NB4 (cell line): ENCODE measurements around the gene GIMAP2.

Source experiments
- DNase-seq: peaks from one replicate; pipeline ENCODE4 v3.0.0; 2010; ENCODE audit warnings: low read depth
- H3K4me3 ChIP-seq: one replicate; pipeline ENCODE4 v1.5.1; 2011; ENCODE audit warnings: mild to moderate bottlenecking, low read depth, low read length, moderate library complexity
- MYC ChIP-seq: IDR thresholded peaks from 2 replicates; pipeline ENCODE4 v1.6.1; 2011; ENCODE audit warnings: low read depth, low read length
- POLR2A ChIP-seq: IDR thresholded peaks from 2 replicates; pipeline ENCODE4 v1.6.1; 2011; ENCODE audit warnings: mild to moderate bottlenecking; ENCODE audit not compliant: insufficient read length; ENCODE audit errors: extremely low read depth
- TF ChIP-seq, protein P1 (sequence below): IDR thresholded peaks from one replicate; pipeline ENCODE4 v1.5.1; 2012; ENCODE audit warnings: low read depth, low read length
- TF ChIP-seq, protein P2 (sequence below): IDR thresholded peaks from 2 replicates; pipeline ENCODE4 v1.6.1; 2011; ENCODE audit warnings: low read depth, low read length

The GIMAP2 gene

DNA sequence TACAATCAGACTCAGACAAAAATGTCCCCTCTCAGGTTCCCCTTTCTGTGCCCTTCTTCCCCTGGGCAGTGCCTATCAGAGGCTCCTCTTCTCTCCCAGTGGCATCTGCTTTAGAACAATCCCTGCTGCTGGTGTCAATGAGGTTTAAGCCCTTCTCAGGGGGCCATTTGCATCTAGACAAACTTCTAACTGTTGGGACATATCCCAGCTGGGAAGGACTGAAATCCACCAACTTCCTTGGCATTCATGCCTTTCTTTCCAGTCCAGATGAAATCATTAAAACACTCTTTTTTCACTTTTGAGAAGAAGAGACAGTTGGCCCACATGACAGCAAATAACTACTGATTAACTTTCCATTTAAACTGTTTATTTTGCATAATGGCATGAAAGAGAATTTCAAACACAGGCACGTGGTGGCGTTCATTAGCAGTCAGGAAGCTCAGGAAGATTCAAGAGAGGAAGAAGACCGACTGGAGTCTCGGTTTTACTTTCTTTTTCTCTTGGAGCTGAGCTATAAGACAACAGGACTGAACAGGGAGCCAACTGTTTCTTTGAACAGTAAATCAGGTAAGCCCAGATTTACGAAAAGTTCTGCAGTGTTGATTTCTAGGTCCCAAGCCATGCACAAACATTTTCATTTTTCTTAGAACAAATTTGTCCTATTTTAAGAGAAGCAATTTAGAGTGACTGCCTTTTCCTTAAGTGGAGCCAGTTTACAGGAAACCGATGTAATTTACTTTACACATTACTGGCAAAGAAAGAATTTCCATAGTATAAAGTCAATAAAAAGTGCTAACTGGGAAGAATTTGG, at the start of gene GIMAP2:
GIMAP2 (plus strand) TSS at position 488 of the 811 bp plus-strand sequence. CDS start 1,354 bp downstream, outside the sequence.
- peak within 1 kb of the TSS; percentile 71 for H3K4me3 ChIP-seq
- TF ChIP-seq POLR2A (no peak), MYC (peak; percentile 50; the same call in 1 of the 2 replicates)
- TF ChIP-seq, protein P1, sequence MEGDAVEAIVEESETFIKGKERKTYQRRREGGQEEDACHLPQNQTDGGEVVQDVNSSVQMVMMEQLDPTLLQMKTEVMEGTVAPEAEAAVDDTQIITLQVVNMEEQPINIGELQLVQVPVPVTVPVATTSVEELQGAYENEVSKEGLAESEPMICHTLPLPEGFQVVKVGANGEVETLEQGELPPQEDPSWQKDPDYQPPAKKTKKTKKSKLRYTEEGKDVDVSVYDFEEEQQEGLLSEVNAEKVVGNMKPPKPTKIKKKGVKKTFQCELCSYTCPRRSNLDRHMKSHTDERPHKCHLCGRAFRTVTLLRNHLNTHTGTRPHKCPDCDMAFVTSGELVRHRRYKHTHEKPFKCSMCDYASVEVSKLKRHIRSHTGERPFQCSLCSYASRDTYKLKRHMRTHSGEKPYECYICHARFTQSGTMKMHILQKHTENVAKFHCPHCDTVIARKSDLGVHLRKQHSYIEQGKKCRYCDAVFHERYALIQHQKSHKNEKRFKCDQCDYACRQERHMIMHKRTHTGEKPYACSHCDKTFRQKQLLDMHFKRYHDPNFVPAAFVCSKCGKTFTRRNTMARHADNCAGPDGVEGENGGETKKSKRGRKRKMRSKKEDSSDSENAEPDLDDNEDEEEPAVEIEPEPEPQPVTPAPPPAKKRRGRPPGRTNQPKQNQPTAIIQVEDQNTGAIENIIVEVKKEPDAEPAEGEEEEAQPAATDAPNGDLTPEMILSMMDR = no peak
- TF ChIP-seq, protein P2, sequence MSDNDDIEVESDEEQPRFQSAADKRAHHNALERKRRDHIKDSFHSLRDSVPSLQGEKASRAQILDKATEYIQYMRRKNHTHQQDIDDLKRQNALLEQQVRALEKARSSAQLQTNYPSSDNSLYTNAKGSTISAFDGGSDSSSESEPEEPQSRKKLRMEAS = peak; percentile 72
- peak; percentile 80 for DNase-seq

DNA sequence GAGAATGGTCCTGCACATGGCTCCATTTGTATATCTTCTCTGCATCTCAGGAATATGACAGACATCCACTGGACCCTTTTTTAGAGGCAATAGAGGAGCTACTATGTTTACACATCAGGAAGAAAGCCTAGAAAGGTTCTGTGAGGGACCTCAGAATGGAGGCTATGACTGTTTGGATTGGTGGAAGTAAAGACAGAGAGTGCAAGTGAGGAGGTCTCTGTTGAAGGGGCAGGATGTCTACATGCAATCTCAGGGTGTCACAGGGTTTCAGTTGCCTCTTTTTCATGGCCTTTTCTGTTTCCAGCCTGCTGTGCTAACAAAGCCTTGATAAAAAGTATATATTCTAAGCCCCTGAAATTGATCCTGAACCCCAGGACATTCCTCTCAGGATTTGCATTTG, 43.7 kb upstream of the GIMAP2 start:
- DNase-seq = no peak
- TF ChIP-seq, protein P1 = no peak
- TF ChIP-seq MYC (no peak), POLR2A (no peak)
- TF ChIP-seq, protein P2 = no peak
- no peak overlapping the region for H3K4me3 ChIP-seq

DNA sequence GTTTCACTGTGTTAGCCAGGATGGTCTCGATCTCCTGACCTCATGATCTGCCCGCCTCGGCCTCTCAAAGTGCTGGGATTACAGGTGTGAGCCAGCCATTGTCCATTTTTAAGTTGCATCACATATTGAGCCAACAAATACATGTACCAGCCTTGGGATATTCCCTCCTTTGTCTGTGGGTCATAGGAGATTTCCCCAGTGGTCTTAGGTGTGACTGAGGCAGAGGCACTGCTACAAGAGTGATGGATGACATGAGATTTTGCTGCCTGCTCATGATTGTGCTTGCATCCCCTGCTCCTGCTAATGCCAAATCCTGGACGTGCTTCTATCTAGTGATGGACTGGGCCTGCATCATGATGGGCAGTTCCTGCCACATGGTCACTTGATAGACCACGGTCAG, 42.6 kb upstream of the GIMAP2 start:
- TF ChIP-seq MYC = no peak
- no peak overlapping the region for H3K4me3 ChIP-seq
- DNase-seq = no peak

DNA sequence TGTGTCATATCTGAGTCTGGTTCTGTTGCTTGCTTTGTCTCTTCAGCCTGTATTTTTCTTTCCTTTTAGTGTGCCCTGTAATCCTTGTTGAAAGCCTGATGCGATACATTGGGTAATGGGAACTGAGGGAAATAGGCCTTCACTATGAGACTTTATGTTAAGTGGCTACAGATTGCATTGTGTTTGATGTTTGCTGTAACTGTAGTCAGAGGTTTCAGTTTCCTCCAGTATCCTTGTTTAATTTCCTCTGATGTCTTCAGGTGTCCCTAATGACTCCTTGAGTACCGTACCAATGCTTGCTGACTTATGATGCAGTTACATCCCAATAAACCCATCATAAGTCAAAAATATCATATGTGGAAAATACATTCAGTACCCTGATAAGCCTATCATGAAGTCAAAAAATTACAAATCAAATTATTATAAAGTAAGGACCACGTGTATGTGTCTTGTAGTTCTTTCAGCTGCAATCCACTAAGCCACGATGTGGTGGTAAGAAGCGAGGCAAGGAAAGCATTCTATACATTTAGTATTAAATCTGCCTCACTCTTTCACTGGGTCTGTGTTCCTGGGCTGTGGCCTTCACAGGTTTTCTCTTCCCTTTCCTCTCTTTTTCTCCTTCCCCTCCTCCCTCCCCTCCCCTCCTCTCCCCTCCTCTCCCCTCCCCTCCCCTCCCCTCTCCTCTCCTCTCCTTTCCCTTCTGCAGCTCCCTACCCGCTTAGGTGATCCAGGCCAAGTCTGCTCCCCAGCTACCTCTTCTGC, 40.1 kb upstream of the GIMAP2 start:
- H3K4me3 ChIP-seq = no peak overlapping the region
- TF ChIP-seq MYC = no peak
- TF ChIP-seq, protein P1 = no peak
- no peak for TF ChIP-seq POLR2A
- TF ChIP-seq, protein P2 = no peak
- DNase-seq = no peak

DNA sequence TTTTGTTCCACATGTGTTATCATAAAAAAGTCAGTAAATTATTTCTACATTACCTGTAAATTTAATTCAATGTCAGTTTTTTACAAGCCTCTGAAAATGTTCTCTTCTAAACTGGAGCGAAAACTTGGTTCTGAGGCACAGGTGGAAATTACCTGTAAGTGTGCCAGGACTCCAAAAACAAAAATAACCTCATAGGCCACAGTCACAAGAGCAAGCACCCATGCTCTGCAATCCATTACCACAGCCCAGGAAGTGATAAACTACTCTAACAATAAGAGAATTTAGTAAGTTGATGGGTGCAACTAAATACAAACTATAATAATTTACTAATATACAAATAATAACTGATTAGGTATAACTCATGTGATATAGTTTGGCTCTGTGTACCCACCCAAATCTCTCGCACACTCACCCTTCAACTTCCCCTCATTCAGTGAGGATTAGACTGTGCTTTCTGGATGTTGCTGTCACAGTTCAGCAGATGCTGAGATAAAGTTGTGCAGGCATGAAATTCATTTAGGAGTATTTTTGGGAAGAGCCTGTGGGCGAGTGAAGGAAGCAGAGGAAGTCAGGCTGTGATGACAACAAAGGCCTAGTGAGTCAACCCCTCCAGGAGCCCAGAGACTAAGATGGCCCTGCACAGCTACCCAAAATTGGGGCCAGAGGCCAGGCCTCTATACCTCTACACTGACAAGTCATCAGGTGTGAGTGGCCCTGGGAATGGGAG, 37.0 kb upstream of the GIMAP2 start:
- no peak for DNase-seq
- no peak overlapping the region for H3K4me3 ChIP-seq
- TF ChIP-seq, protein P2 = no peak
- no peak for TF ChIP-seq MYC
- TF ChIP-seq, protein P1 = no peak
- no peak for TF ChIP-seq POLR2A

DNA sequence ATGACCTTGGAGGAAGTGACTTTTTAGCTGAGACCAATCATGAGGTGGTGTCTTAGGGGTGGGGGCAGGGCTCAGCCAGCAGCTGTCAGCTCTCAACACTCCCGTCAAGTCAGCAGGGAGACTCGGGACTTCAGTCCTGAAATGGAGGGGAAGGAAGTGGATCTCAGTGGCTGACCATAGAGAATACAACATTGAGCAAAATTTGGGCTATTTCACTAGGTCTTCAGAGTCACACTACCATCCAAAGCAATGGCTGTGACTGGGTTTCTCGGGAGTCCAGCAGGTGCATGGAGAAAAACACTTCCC, 36.5 kb upstream of the GIMAP2 start:
- H3K4me3 ChIP-seq = no peak overlapping the region
- TF ChIP-seq, protein P1 = no peak
- TF ChIP-seq MYC = no peak
- TF ChIP-seq, protein P2 = no peak
- TF ChIP-seq POLR2A = no peak
- no peak for DNase-seq
